Hepatocyte (in vitro differentiated cells): ENCODE data around the gene SPAG6. TPM values are rescaled to one million over a fixed set of nuclear protein-coding genes. Genes with fewer than 3 reads are reported as not detected.
A peak's percentile ranks its signal among the peaks of the same experiment; 100 is the strongest.

Experiments
- DNase-seq: peaks from one replicate; pipeline ENCODE4 v3.0.0-alpha.2; 2016; ENCODE audit warnings: low spot score
- H2AFZ ChIP-seq: fragments of 200-600 bp; sonication (generic); 2 replicates; pipeline ENCODE4 v1.6.0; 2016; ENCODE audit warnings: antibody characterized with exemption, mild to moderate bottlenecking
- H3K27ac ChIP-seq: fragments of 200-600 bp; sonication (generic); 2 replicates; pipeline ENCODE4 v1.5.1; 2016; ENCODE audit warnings: mild to moderate bottlenecking
- H3K27me3 ChIP-seq: fragments of 200-600 bp; sonication (generic); 2 replicates; pipeline ENCODE4 v1.6.1; 2016
- H3K36me3 ChIP-seq: fragments of 200-600 bp; sonication (generic); replicated peaks from 2 replicates; pipeline ENCODE4 v1.5.1; 2016; ENCODE audit warnings: low read depth; ENCODE audit not compliant: insufficient read depth
- H3K4me1 ChIP-seq: fragments of 200-600 bp; sonication (generic); 2 replicates; pipeline ENCODE4 v1.5.1; 2016; ENCODE audit warnings: mild to moderate bottlenecking, moderate library complexity; ENCODE audit not compliant: insufficient read depth
- H3K4me2 ChIP-seq: fragments of 200-600 bp; sonication (generic); 2 replicates; pipeline ENCODE4 v1.6.0; 2016
- H3K4me3 ChIP-seq: fragments of 200-600 bp; sonication (generic); 2 replicates; pipeline ENCODE4 v1.5.1; 2016; ENCODE audit warnings: mild to moderate bottlenecking
- H3K79me2 ChIP-seq: fragments of 200-600 bp; sonication (generic); 2 replicates; pipeline ENCODE4 v1.6.0; 2017; ENCODE audit warnings: mild to moderate bottlenecking
- H3K9me2 ChIP-seq: fragments of 200-600 bp; sonication (generic); replicated peaks from 2 replicates; pipeline ENCODE4 v1.6.0; 2017; ENCODE audit warnings: mild to moderate bottlenecking; ENCODE audit not compliant: insufficient read depth
- H3K9me3 ChIP-seq: fragments of 200-600 bp; sonication (generic); 2 replicates; pipeline ENCODE4 v1.5.1; 2016; ENCODE audit warnings: low read depth, mild to moderate bottlenecking
- H4K20me1 ChIP-seq: fragments of 200-600 bp; sonication (generic); 2 replicates; pipeline ENCODE4 v1.6.0; 2016; ENCODE audit warnings: mild to moderate bottlenecking; ENCODE audit not compliant: insufficient read depth, poor library complexity, severe bottlenecking
- CTCF ChIP-seq: fragments of 200-600 bp; sonication (generic); IDR thresholded peaks from 2 replicates; pipeline ENCODE4 v1.5.1; 2016; ENCODE audit warnings: antibody characterized with exemption, mild to moderate bottlenecking; ENCODE audit not compliant: poor library complexity
- EZH2 ChIP-seq: fragments of 200-600 bp; sonication (generic); IDR thresholded peaks from 2 replicates; pipeline ENCODE4 v1.6.1; 2016; ENCODE audit warnings: antibody characterized with exemption, mild to moderate bottlenecking, borderline replicate concordance
- EZH2phosphoT487 ChIP-seq: fragments of 200-600 bp; sonication (generic); IDR thresholded peaks from one replicate; pipeline ENCODE4 v1.6.1; 2018; ENCODE audit warnings: antibody characterized with exemption, mild to moderate bottlenecking, low read depth, moderate library complexity; ENCODE audit not compliant: unreplicated experiment, severe bottlenecking
- WGBS: methylation state at CpG from one replicate; pipeline ENCODE4 v1.1.6; 2016; ENCODE audit warnings: low lambda C conversion rate; ENCODE audit errors: missing lambda C conversion rate; 5-methylcytosine and 5-hydroxymethylcytosine counted together
- polyA plus RNA-seq: library from polyadenylated mRNA; unstranded; fragments of >200 nt; fragmentation: Nextera tagmentation; extraction: Ambion mirVana; gene quantifications from 2 replicates; pipeline ENCODE4 v1.2.1, GENCODE V29; 2016
- total RNA-seq: library from RNA; depleted of rRNA; stranded (reverse); fragments of >200 nt; gene quantifications from 2 replicates; pipeline ENCODE4 v1.2.3, GENCODE V29; 2014

Gene SPAG6
- total and polyA plus RNA-seq, 2 experiments from 2014 or later, result 0.17 TPM; not detected in 1

- H3K27me3 ChIP-seq, result peaks cover 6% of the 10 kb centered on the region
- no peak overlapping the region for H3K27ac ChIP-seq
- no peak overlapping the region for H3K4me3 ChIP-seq
- TF ChIP-seq EZH2 (no peak), EZH2phosphoT487 (no peak), CTCF (no peak)
- no peaks in the 10 kb centered on the region for H3K9me2 ChIP-seq
- H3K4me1 ChIP-seq, result peaks cover 6% of the 10 kb centered on the region
- H3K79me2 ChIP-seq, result no peaks in the 10 kb centered on the region
- no peak overlapping the region for H3K4me2 ChIP-seq
- no peaks in the 10 kb centered on the region for H4K20me1 ChIP-seq
- no peak for DNase-seq
- H2AFZ ChIP-seq, result no peak overlapping the region
- no peaks in the 10 kb centered on the region for H3K36me3 ChIP-seq
- H3K9me3 ChIP-seq, result no peaks in the 10 kb centered on the region
Observed at GRCh38 chr10:22310928-22311327, 34.4 kb upstream of the SPAG6 start.

DNA sequence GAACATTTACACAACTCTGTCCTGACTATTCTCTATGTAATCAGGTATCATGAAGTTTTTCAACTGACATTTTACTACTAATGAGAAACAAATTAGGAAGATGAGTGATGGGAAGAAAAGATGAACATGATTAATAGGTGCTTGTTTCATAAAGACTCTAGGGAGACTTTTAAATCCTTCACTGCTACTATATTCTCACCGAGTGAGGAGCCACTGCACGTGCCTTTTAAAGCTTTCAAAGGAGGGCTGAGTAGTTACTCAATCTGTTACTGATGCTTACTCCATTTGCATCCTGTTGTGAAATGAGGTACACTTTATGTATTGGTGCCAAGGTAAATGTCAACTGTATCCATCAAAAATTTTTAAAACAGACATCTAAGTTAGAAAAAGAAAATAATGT, 30.4 kb upstream of the SPAG6 start:
- no peak for TF ChIP-seq CTCF
- TF ChIP-seq EZH2phosphoT487, result no peak
- Histone ChIP-seq H3K4me3 (no peak overlapping the region), H3K9me3 (no peaks in the 10 kb centered on the region), H3K36me3 (no peaks in the 10 kb centered on the region), H3K27me3 (peaks cover 18% of the 10 kb centered on the region), H2AFZ (no peak overlapping the region), H4K20me1 (peaks cover 11% of the 10 kb centered on the region), H3K4me1 (peaks cover 13% of the 10 kb centered on the region), H3K79me2 (peaks cover 22% of the 10 kb centered on the region), H3K9me2 (no peaks in the 10 kb centered on the region), H3K4me2 (peak overlapping the region; percentile 73), H3K27ac (no peak overlapping the region)
- 49% methylated on average over 2 of the region's 2 CpGs for WGBS
- no peak for DNase-seq

- Histone ChIP-seq H3K27me3 (peaks cover 17% of the 10 kb centered on the region), H3K9me2 (no peaks in the 10 kb centered on the region), H3K27ac (peak overlapping the region; percentile 99), H3K79me2 (peaks cover 22% of the 10 kb centered on the region), H3K4me2 (peak overlapping the region; percentile 73), H3K4me1 (peaks cover 13% of the 10 kb centered on the region), H4K20me1 (peaks cover 12% of the 10 kb centered on the region), H3K4me3 (peak overlapping the region; percentile 79), H2AFZ (peak overlapping the region; percentile 93), H3K9me3 (no peaks in the 10 kb centered on the region), H3K36me3 (no peaks in the 10 kb centered on the region)
- 5% methylated on average over 22 of the region's 53 CpGs for WGBS
- no peak for DNase-seq
- no peak for TF ChIP-seq CTCF
- no peak for TF ChIP-seq EZH2
- TF ChIP-seq EZH2phosphoT487, result no peak
Observed at GRCh38 chr10:22315455-22316285, 29.6 kb upstream of the SPAG6 start.
